Measurements from ENCODE around the gene SLC25A36. TPM values are rescaled to one million over a fixed set of nuclear protein-coding genes. Genes with fewer than 3 reads are reported as not detected.

The SLC25A36 gene
- polyA plus RNA-seq (2012; rRNA removed), result 23.3 and 37.3 TPM in 2 replicates
- polyA plus RNA-seq (2012; cell fraction: cytosol; rRNA removed), result 24.7 and 27.3 TPM in 2 replicates
- 78.6 and 117 TPM in 2 replicates for polyA plus RNA-seq (2012; cell fraction: nucleus; rRNA removed)

- no peaks in the 10 kb centered on the region for H3K9me2 ChIP-seq
- H3K4me3 ChIP-seq (ENCODE audit: low read depth in 2 of 2, low read length in 1 of 2), result peak within 1 kb of the TSS; percentile 91 to 92
- H3K27me3 ChIP-seq (ENCODE audit: insufficient read depth), result no peaks in the 10 kb centered on the region
- no peaks in the 10 kb centered on the region for H3K9me3 ChIP-seq
- 0 out of 2 replicates have a peak, but pooled peaks have one; percentile 87 for TF ChIP-seq SIN3A (IDR thresholded peaks at IDR 0.05; ENCODE audit: borderline replicate concordance, low read depth, low read length)
- no peak for TF ChIP-seq GABPA (IDR thresholded peaks at IDR 0.05; ENCODE audit: low read depth)
- peak; percentile 61; the same call in 1 of the 2 replicates for TF ChIP-seq POLR2AphosphoS5 (IDR thresholded peaks at IDR 0.05; ENCODE audit: low read depth, low read length)
- 0 out of 2 replicates have a peak, but pooled peaks have one; percentile 16 for TF ChIP-seq GATA2 (CRISPR knock-in tag; IDR thresholded peaks at IDR 0.05)
- TF ChIP-seq USF1 (IDR thresholded peaks at IDR 0.05; ENCODE audit: borderline replicate concordance, low read depth), result peak; percentile 85
- TF ChIP-seq USF2 (IDR thresholded peaks at IDR 0.05; ENCODE audit: borderline replicate concordance, low read depth, low read length), result peak; percentile 40; the same call in 1 of the 2 replicates
- TF ChIP-seq TEAD4 (IDR thresholded peaks at IDR 0.05; ENCODE audit: borderline replicate concordance, insufficient read depth), result no peak
- 0 out of 2 replicates have a peak, but pooled peaks have one; percentile 4 for TF ChIP-seq NRF1 (IDR thresholded peaks at IDR 0.05; ENCODE audit: low read depth, low read length)
- TF ChIP-seq RFX5 (IDR thresholded peaks at IDR 0.05; ENCODE audit: low read length), result peak; percentile 84
- no peak for TF ChIP-seq EZH2phosphoT487 (IDR thresholded peaks at IDR 0.05; ENCODE audit: borderline replicate concordance, low read depth)
- TF ChIP-seq TAF1 (IDR thresholded peaks at IDR 0.05; ENCODE audit: borderline replicate concordance, low read depth, low read length), result peak; percentile 73
- no peak for TF ChIP-seq JUND (IDR thresholded peaks at IDR 0.05)
- TF ChIP-seq TCF12 (IDR thresholded peaks at IDR 0.05), result peak; percentile 7; the same call in 1 of the 2 replicates
- TF ChIP-seq FOXJ3 (CRISPR knock-in tag; IDR thresholded peaks at IDR 0.05), result peak; percentile 90
- TF ChIP-seq MXI1 (IDR thresholded peaks at IDR 0.05; ENCODE audit: low read depth, low read length), result peak; percentile 83; the same call in 1 of the 2 replicates
- no peak for TF ChIP-seq ELF1 (IDR thresholded peaks at IDR 0.05)
- peak; percentile 96 for TF ChIP-seq MAX (IDR thresholded peaks at IDR 0.05; ENCODE audit: low read depth)
- ChIA-PET CTCF (interaction anchor here (1.0 to 1.4 kb wide), 2 partner anchors 13 to 14 kb away, joined by 3 read pairs; no protein-coding TSS in a partner anchor), POLR2A (interaction anchor here (0.6 to 0.8 kb wide), 2 partner anchors 110 to 277 kb away, joined by 3 to 4 read pairs; partner anchors contain the start of gene SPSB4)
- H3K36me3 ChIP-seq (replicated peaks in 1 of 2; ENCODE audit: control insufficient read depth in 1 of 2, insufficient read depth in 2 of 2, low read length in 1 of 2), result peaks cover 0 to under 1% of the 10 kb centered on the region in 2 experiments
- H3K79me2 ChIP-seq (ENCODE audit: insufficient read depth), result peaks cover 46% of the 10 kb centered on the region
- peak within 1 kb of the TSS; percentile 91 to 93 for H3K27ac ChIP-seq (ENCODE audit: low read depth in 2 of 2, low read length in 1 of 2)
- H3K4me1 ChIP-seq (ENCODE audit: control insufficient read depth in 1 of 2, insufficient read depth in 2 of 2, low read depth in 1 of 2, low read length in 1 of 2), result peaks cover 9 to 11% of the 10 kb centered on the region in 2 experiments; a peak in 2 of 4 replicates
- DNase-seq, result peak; percentile 94
- peaks cover 9% of the 10 kb centered on the region for H3F3A ChIP-seq (replicated peaks; ENCODE audit: insufficient read depth)
- H3K9ac ChIP-seq, result peak within 1 kb of the TSS; percentile 96
- H3K4me2 ChIP-seq, result peak within 1 kb of the TSS; percentile 95
- peaks cover 35% of the 10 kb centered on the region for H4K20me1 ChIP-seq (ENCODE audit: insufficient read depth)
- H2AFZ ChIP-seq (ENCODE audit: low read depth), result peak within 1 kb of the TSS; percentile 95
- under 1% methylated on average over 27 of the region's 72 CpGs for WGBS (ENCODE audit: low lambda C conversion rate)
Measured at GRCh38 chr3:140941434-140942220, at the start of gene SLC25A36. TSS of gene SLC25A36 (plus strand) at chr3:140941836. CDS start at chr3:140942055, 219 bp downstream.

Data from SK-N-SH (cell line).